ENCODE measurements around the gene P3H4. TPM values are rescaled to one million over a fixed set of nuclear protein-coding genes. Genes with fewer than 3 reads are reported as not detected.
A peak's percentile ranks its signal among the peaks of the same experiment; 100 is the strongest.

Gene P3H4
- total and polyA plus RNA-seq, 12 donors: 2.0 to 7.5 (median 3.9) TPM

DNA sequence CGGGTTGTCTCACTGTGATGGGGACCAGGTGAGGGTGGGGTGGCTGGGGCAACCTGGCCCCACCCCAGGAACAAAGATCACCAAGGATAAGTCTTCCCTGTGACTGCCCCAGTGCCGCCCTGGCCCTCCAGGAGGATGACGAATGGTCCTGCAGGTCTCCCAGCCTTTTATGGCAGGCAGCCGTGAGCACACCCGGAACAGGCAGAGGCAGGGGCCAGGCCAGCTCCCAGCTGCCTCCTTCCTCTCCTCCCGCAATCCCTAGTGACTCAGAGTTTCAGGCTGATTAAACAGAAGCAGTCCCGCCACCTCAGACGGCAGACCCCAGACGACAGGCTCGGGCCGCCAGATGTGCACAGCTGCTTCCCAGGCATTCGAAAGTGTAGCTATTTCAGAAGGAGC, 38.6 kb downstream of the P3H4 start:
- DNase-seq: peak; percentile 73 to 74
- peaks cover 0 to 61% (median 33%) of the 10 kb centered on the region in 9 donors for H3K36me3 ChIP-seq

DNA sequence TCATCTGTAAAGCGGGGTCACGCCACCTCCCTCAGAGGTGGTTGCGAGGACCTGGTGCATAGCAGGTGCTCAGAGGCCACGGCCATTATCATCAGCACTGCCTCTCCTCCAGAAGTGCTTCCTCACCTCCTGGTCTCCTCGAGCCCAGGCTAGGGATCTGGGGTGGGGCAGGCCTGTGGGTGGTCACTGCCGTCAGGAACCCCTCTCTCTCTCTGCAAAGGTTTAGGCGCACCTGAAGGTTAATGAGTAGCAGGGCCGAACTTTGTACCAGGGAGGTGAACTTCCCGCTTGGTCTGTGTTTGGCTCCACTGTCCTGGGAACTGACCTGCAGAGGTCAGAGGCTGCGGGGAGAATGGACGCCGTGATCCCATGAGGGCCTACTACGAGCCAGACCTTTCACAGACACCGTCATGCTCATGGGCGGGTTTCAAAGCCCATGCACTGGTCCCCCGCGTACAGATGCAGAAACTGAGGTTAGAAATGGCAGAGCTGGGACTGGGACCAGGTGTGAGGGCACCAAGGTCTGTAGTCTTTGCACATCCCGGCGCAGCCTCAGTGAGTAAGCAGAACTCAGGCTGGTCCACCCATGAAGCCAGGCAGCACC, 39.1 kb downstream of the P3H4 start:
- peaks cover 0 to 66% (median 38%) of the 10 kb centered on the region in 9 donors for H3K36me3 ChIP-seq
- peak overlapping the region; percentile 13 to 97 (median 92) for H3K27ac ChIP-seq
- TF ChIP-seq, protein P1, sequence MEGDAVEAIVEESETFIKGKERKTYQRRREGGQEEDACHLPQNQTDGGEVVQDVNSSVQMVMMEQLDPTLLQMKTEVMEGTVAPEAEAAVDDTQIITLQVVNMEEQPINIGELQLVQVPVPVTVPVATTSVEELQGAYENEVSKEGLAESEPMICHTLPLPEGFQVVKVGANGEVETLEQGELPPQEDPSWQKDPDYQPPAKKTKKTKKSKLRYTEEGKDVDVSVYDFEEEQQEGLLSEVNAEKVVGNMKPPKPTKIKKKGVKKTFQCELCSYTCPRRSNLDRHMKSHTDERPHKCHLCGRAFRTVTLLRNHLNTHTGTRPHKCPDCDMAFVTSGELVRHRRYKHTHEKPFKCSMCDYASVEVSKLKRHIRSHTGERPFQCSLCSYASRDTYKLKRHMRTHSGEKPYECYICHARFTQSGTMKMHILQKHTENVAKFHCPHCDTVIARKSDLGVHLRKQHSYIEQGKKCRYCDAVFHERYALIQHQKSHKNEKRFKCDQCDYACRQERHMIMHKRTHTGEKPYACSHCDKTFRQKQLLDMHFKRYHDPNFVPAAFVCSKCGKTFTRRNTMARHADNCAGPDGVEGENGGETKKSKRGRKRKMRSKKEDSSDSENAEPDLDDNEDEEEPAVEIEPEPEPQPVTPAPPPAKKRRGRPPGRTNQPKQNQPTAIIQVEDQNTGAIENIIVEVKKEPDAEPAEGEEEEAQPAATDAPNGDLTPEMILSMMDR (IDR thresholded peaks at IDR 0.05): no peak
- intact Hi-C loops (cut with DNase I): loop anchor here in 2 of 10 donors (1.0 to 5.0 kb wide), 3 partner anchors 16 to 40 kb away; partner anchors contain the start of genes FKBP10 (in 1 of the 2) and P3H4 (in 1 of the 2)
- DNase-seq (no peak), ATAC-seq (no peak)
- H3K9me3 ChIP-seq: no peaks in the 10 kb centered on the region
- no peaks in the 10 kb centered on the region for H3K27me3 ChIP-seq
- H3K4me3 ChIP-seq: no peak overlapping the region
- 81 to 82% methylated on average over 19 of the region's 19 CpGs for WGBS, 2 donors
- H3K4me1 ChIP-seq: peaks cover 49 to 66% (median 58%) of the 10 kb centered on the region in 9 donors

More for the DNA sequence above, 38.6 kb downstream of the P3H4 start:
- H3K4me1 ChIP-seq: peaks cover 54 to 71% (median 63%) of the 10 kb centered on the region in 9 donors
- WGBS, 2 donors: 16 to 23% methylated on average over 12 of the region's 12 CpGs
- peak; percentile 16 to 65 (median 46) for ATAC-seq
- TF ChIP-seq, protein P1 (IDR thresholded peaks at IDR 0.05): no peak
- no peak overlapping the region for H3K4me3 ChIP-seq
- intact Hi-C loops (cut with DNase I): loop anchor here in 2 of 10 donors (1.0 to 5.0 kb wide), 3 partner anchors 16 to 39 kb away; partner anchors contain the start of genes FKBP10 (in 1 of the 2) and P3H4 (in 1 of the 2)
- no peaks in the 10 kb centered on the region for H3K27me3 ChIP-seq
- no peaks in the 10 kb centered on the region for H3K9me3 ChIP-seq
- peak overlapping the region; percentile 13 to 97 (median 92) for H3K27ac ChIP-seq

DNA sequence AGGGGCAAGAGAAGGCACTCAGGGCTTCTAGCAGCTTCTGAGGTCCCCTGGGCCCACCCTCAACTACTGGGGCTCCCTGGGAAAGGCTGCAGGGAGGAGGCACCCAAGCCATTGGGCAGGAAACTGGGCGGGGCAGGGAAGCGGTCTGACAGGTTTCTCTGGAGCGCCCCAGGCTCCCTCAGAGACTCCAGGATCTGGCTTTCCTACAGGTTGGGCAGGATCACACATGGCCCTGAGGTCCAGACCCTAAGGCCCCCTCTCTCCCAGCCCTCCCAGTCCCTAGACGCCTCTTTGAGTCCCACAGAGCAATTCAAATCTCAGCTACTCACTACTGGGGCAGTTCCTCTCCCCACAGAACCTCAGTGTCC, 39.5 kb downstream of the P3H4 start:
- ATAC-seq (no peak), DNase-seq (no peak)
- 84 to 87% methylated on average over 4 of the region's 4 CpGs for WGBS, 2 donors
- no peak overlapping the region for H3K4me3 ChIP-seq
- TF ChIP-seq, protein P1 (IDR thresholded peaks at IDR 0.05): no peak
- H3K9me3 ChIP-seq: no peaks in the 10 kb centered on the region
- peaks cover 44 to 61% (median 53%) of the 10 kb centered on the region in 9 donors for H3K4me1 ChIP-seq
- H3K36me3 ChIP-seq: peaks cover 0 to 71% (median 42%) of the 10 kb centered on the region in 9 donors
- H3K27ac ChIP-seq: peak overlapping the region in 9 of 10 donors; percentile 64 to 97 (median 93)
- no peaks in the 10 kb centered on the region for H3K27me3 ChIP-seq
- intact Hi-C loops (cut with DNase I): loop anchor here in 1 of 10 donors (2.0 to 5.0 kb wide), 2 partner anchors 15 to 40 kb away; partner anchors contain the start of genes FKBP10 and P3H4

DNA sequence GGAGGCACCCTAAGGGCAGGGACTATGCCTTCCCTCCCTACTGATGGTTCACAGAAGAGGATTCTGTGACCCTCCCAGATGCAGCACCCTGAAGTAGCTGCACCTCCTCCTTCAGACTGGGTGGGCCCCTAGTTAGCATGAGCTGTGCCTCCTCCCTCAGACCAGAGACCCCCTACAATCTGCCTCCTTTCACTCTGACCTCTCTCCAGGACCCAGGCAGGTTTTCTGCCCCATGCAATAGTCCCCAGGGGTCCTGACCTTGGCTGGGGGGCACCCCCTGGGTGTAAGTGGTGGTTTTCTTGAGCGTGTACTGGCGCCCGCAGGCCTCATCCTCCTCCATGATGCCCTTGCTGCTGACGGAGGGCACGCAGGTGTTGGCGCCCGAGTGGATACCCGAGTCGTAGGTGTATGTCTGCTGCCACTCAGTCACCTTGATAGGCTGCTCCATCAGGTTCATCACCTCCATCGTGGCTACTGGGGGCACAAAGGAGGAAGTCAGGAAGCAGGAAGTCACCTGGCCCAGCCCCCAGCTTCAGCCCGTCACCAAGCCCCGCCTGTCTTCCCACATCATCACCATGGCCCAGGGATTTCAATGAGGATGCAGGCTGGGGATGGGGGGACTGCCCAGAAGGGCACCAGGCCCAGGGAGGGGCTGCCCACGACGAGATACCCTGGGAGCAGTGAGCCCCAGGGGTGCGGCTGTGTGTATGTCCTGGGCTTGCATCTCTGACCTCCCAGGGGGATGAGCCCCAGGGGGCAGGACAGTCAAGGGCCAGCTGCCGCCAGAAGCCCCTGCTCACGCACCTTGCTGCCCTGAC, 40.2 kb downstream of the P3H4 start:
- WGBS, 2 donors: 81% methylated on average over 17 of the region's 17 CpGs
- no peak for DNase-seq
- TF ChIP-seq, protein P1 (IDR thresholded peaks at IDR 0.05): no peak
- H3K9me3 ChIP-seq: no peaks in the 10 kb centered on the region
- peaks cover 40 to 55% (median 47%) of the 10 kb centered on the region in 9 donors for H3K4me1 ChIP-seq
- peaks cover 0 to 77% (median 47%) of the 10 kb centered on the region in 9 donors for H3K36me3 ChIP-seq
- H3K27me3 ChIP-seq: no peaks in the 10 kb centered on the region
- no peak overlapping the region for H3K4me3 ChIP-seq
- ATAC-seq: no peak
- peak overlapping the region in 8 of 10 donors; percentile 64 to 97 (median 94) for H3K27ac ChIP-seq
- intact Hi-C loops (cut with DNase I): loop anchor here in 1 of 10 donors (2.0 to 5.0 kb wide), 2 partner anchors 15 to 41 kb away; partner anchors contain the start of genes FKBP10 and P3H4

Measured in heart right ventricle (tissue), 16 donors.